GM12891 (cell line): ENCODE results near the gene BRPF1.

Experiments used
- PAX5 ChIP-seq: IDR thresholded peaks from 2 replicates; pipeline ENCODE4 v1.6.1; 2011; ENCODE audit warnings: low read length, moderate library complexity, mild to moderate bottlenecking; ENCODE audit not compliant: insufficient read depth, severe bottlenecking
- POLR2A ChIP-seq: IDR thresholded peaks from 2 replicates; pipeline ENCODE4 v1.6.1; 2011; ENCODE audit warnings: low read depth, low read length, control low read depth
- POLR2AphosphoS5 ChIP-seq: IDR thresholded peaks from 2 replicates; pipeline ENCODE4 v1.6.1; 2011; ENCODE audit warnings: low read depth, low read length, control low read depth
- POU2F2 ChIP-seq: IDR thresholded peaks from 2 replicates; pipeline ENCODE4 v1.6.1; 2011; ENCODE audit warnings: low read depth, mild to moderate bottlenecking, control low read depth, low read length, moderate library complexity
- SPI1 ChIP-seq: IDR thresholded peaks from 2 replicates; pipeline ENCODE4 v1.6.1; 2011; ENCODE audit warnings: low read depth, low read length, control low read depth
- TAF1 ChIP-seq: IDR thresholded peaks from 2 replicates; pipeline ENCODE4 v1.6.1; 2011; ENCODE audit warnings: low read depth, low read length, control low read depth

GRCh38 chr3:9721015-9721699 is 10.4 kb upstream of the BRPF1 start:
- no peak for TF ChIP-seq POLR2A
- TF ChIP-seq SPI1 = no peak
- no peak for TF ChIP-seq POLR2AphosphoS5
- no peak for TF ChIP-seq TAF1
- no peak for TF ChIP-seq POU2F2
- no peak for TF ChIP-seq PAX5
